ENCODE measurements around the gene RDH14. TPM values are rescaled to one million over a fixed set of nuclear protein-coding genes. Genes with fewer than 3 reads are reported as not detected.

RDH14 gene
- total RNA-seq, 2 donors from 2014 or later, result 25.7 to 40.8 TPM

DNA sequence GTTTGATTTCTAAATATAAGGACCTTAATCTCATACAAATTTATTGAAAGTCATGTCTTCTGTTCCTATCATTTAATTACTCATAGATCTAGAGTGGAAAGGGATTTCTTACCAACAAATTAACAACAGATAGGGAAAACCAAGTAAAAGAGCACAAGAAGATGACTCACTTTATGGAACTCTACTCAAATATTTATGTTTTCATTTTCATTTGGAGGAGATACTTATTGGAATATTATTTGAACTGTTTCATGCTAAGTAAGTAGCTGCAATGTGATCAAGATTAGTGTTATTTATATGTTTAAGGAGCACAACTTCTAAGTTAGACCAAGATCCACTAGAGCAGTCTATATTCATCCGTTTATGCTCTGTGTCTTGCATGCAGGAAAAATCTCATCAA lies 27.6 kb upstream of the RDH14 start:
- H3K27ac ChIP-seq, result no peak overlapping the region
- no peaks in the 10 kb centered on the region for H3K27me3 ChIP-seq (replicated peaks; ENCODE audit: insufficient read depth)
- H3K4me1 ChIP-seq (ENCODE audit: control insufficient read depth in 1 of 2, low read depth in 2 of 2), result no peaks in the 10 kb centered on the region
- TF ChIP-seq, protein P1, sequence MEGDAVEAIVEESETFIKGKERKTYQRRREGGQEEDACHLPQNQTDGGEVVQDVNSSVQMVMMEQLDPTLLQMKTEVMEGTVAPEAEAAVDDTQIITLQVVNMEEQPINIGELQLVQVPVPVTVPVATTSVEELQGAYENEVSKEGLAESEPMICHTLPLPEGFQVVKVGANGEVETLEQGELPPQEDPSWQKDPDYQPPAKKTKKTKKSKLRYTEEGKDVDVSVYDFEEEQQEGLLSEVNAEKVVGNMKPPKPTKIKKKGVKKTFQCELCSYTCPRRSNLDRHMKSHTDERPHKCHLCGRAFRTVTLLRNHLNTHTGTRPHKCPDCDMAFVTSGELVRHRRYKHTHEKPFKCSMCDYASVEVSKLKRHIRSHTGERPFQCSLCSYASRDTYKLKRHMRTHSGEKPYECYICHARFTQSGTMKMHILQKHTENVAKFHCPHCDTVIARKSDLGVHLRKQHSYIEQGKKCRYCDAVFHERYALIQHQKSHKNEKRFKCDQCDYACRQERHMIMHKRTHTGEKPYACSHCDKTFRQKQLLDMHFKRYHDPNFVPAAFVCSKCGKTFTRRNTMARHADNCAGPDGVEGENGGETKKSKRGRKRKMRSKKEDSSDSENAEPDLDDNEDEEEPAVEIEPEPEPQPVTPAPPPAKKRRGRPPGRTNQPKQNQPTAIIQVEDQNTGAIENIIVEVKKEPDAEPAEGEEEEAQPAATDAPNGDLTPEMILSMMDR (IDR thresholded peaks at IDR 0.05), result no peak
- DNase-seq (ENCODE audit: low spot score), result no peak
- ATAC-seq (ENCODE audit: insufficient number of reproducible peaks, low FRiP score, low read depth), result no peak
- H3K9me3 ChIP-seq, result no peaks in the 10 kb centered on the region
- H3K4me3 ChIP-seq, result no peak overlapping the region
- H3K36me3 ChIP-seq, result no peaks in the 10 kb centered on the region

DNA sequence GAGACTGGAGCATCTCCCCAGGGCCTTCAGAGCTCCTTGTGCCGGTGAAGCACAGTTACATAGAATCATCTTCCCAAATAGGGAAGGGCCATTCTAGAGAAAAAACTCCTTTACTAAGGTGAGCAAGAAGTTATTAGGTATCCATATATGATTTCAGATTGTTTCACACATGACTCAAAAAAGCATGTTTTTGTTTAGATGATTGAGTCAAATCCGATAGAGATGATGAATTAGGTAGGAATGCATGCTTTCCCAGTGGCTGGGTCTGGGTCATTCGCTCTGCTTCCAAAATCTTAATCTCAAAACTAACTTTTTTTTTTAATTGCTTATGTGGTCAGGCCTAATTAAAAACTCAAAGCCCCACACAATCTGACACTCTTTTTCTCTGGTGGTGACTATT lies 25.1 kb upstream of the RDH14 start:
- no peaks in the 10 kb centered on the region for H3K27me3 ChIP-seq (replicated peaks; ENCODE audit: insufficient read depth)
- no peaks in the 10 kb centered on the region for H3K9me3 ChIP-seq
- no peak for ATAC-seq (ENCODE audit: insufficient number of reproducible peaks, low FRiP score, low read depth)
- H3K27ac ChIP-seq, result no peak overlapping the region
- H3K36me3 ChIP-seq, result no peaks in the 10 kb centered on the region
- TF ChIP-seq, protein P1 (IDR thresholded peaks at IDR 0.05), result no peak
- no peak overlapping the region for H3K4me3 ChIP-seq
- no peak for DNase-seq (ENCODE audit: low spot score)
- no peaks in the 10 kb centered on the region for H3K4me1 ChIP-seq (ENCODE audit: control insufficient read depth in 1 of 2, low read depth in 2 of 2)

DNA sequence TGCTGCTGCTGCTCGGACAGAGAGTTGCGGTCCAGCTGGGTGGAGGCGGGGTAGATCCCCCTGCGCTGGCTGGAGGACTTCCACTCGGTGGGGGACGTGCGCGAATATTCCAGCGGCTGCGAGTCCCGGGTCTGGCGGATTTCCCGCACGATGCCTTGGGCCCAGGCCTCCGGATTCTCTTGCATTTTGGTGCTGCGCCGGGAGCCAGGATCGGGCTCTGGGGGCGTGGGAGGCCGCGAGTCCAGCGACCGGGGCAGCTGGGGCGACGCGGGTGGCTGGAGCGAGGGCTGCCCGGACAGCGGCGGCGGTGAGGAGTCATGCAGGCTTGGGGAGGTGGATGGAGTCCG lies 24.1 kb upstream of the RDH14 start:
- no peaks in the 10 kb centered on the region for H3K4me1 ChIP-seq (ENCODE audit: control insufficient read depth in 1 of 2, low read depth in 2 of 2)
- H3K9me3 ChIP-seq, result no peaks in the 10 kb centered on the region
- no peak for DNase-seq (ENCODE audit: low spot score)
- H3K36me3 ChIP-seq, result no peaks in the 10 kb centered on the region
- no peak overlapping the region for H3K4me3 ChIP-seq
- no peaks in the 10 kb centered on the region for H3K27me3 ChIP-seq (replicated peaks; ENCODE audit: insufficient read depth)
- TF ChIP-seq, protein P1 (IDR thresholded peaks at IDR 0.05), result no peak
- ATAC-seq (ENCODE audit: insufficient number of reproducible peaks, low FRiP score, low read depth), result no peak
- no peak overlapping the region for H3K27ac ChIP-seq

DNA sequence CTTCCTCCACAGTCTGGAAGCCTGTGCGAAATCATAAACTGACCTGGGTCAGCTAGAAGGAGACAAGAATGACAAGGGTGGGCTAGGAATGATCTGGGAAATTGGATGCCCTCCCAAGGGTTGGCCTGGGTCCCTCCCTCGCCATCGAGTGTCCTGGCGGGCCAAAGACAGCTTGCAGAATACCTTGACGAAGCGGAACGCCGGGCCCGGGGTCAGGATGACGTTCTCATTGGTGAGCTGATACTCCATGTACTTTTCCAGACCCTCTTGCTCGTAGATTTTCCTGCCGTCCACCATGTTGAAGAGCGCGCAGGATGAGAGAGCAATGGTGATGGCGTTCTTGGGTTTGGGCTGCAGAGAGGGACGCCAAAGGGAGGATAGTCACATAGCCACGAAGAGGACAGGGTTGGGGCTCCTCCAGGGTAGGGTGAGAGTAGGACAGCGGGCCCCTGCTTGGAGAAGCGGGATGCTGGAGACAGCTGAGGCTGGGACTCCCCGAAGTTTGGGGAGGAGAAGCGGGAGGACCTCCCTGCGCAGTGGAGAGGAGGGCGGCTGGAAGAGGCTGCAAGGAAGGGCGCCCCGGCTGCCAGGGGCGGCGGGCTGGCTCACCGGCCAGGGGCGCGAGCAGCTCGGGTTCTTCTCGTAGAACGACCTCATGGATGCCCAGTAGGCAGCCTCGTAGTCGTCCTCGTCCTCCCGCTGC lies 23.6 kb upstream of the RDH14 start:
- Histone ChIP-seq H3K36me3 (no peaks in the 10 kb centered on the region), H3K9me3 (peaks cover 5% of the 10 kb centered on the region), H3K27me3 (replicated peaks; ENCODE audit: insufficient read depth) (no peaks in the 10 kb centered on the region), H3K4me3 (no peak overlapping the region), H3K27ac (no peak overlapping the region), H3K4me1 (ENCODE audit: control insufficient read depth in 1 of 2, low read depth in 2 of 2) (no peaks in the 10 kb centered on the region)
- TF ChIP-seq, protein P1 (IDR thresholded peaks at IDR 0.05), result no peak
- DNase-seq (ENCODE audit: low spot score), result no peak
- no peak for ATAC-seq (ENCODE audit: insufficient number of reproducible peaks, low FRiP score, low read depth)

DNA sequence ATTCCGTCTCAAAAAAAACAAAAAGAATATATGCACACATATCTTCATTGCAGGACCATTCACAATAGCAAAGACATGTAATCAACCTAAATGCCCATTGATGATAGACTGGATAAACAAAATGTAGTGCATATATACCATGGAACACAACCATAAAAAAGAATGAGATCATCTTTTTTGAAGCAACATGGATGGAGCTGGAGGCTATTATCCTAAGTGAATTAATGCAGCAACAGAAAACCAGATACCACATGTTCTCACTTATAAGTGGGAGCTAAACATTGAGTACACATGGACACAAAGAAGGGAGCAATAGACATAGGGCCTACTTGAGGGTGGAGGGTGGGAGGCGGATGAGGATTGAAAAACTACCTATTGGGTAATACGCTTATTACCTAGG lies 20.2 kb upstream of the RDH14 start:
- Histone ChIP-seq H3K4me3 (no peak overlapping the region), H3K9me3 (peaks cover 5% of the 10 kb centered on the region), H3K36me3 (no peaks in the 10 kb centered on the region), H3K4me1 (ENCODE audit: control insufficient read depth in 1 of 2, low read depth in 2 of 2) (no peaks in the 10 kb centered on the region), H3K27me3 (replicated peaks; ENCODE audit: insufficient read depth) (no peaks in the 10 kb centered on the region), H3K27ac (no peak overlapping the region)
- TF ChIP-seq, protein P1 (IDR thresholded peaks at IDR 0.05), result no peak
- no peak for ATAC-seq (ENCODE audit: insufficient number of reproducible peaks, low FRiP score, low read depth)
- DNase-seq (ENCODE audit: low spot score), result no peak

Measured in thoracic aorta (tissue), 2 donors.